HuH-7 (cell line): Measurements from ENCODE around the gene CDK5RAP2.
A peak's percentile ranks its signal among the peaks of the same experiment; 100 is the strongest.

Source experiments
- DNase-seq: peaks from one replicate; pipeline ENCODE4 v3.0.0; 2011; ENCODE audit warnings: low spot score

The CDK5RAP2 gene

GRCh38 chr9:120398286-120398685 lies 181.7 kb downstream of the CDK5RAP2 start:
- no peak for DNase-seq

DNA sequence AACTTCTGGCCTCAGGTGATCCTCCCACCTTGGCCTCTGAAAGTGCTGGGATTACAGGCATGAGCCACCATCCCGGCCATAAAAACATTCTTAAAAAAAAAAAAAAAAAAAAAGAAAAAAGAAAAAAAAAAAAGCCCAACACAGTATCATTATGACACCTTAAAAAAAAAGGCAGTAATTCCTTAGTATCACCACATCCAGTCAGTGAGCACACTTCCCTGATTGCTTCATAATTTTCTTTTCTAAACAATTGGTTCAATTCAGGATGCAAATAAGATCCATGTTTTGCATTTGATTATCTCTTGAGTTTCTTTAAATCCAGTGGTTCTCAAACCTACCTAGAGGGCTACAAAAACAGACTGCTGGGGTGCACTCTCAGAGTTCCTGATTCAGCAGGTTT lies 182.5 kb downstream of the CDK5RAP2 start:
- DNase-seq: no peak

DNA sequence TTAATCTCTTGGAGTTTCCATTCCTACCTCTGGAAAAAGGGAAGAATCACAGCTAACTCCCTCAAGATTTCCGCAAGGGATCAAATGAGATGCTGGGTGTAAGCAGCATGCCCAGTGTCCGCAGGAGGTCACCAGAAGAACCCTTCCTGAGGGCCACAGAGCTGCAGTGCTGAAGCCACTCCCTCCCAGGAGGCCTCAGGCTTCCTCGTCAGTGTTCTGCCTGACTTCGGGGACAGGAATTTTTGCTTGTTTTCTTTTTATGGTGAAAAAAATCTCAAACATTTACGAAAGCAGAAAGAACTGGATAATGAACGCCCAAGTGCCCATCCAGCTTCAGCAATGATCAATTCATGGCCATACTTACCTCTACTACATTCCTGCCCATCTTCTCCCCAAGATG lies 183.0 kb downstream of the CDK5RAP2 start:
- no peak for DNase-seq

- no peak for DNase-seq
Measured at GRCh38 chr9:120396418-120396817, 183.5 kb downstream of the CDK5RAP2 start.

- DNase-seq: no peak
Measured at GRCh38 chr9:120395376-120395775, 184.6 kb downstream of the CDK5RAP2 start.

GRCh38 chr9:120394058-120394669 lies 185.8 kb downstream of the CDK5RAP2 start:
- DNase-seq: no peak

DNA sequence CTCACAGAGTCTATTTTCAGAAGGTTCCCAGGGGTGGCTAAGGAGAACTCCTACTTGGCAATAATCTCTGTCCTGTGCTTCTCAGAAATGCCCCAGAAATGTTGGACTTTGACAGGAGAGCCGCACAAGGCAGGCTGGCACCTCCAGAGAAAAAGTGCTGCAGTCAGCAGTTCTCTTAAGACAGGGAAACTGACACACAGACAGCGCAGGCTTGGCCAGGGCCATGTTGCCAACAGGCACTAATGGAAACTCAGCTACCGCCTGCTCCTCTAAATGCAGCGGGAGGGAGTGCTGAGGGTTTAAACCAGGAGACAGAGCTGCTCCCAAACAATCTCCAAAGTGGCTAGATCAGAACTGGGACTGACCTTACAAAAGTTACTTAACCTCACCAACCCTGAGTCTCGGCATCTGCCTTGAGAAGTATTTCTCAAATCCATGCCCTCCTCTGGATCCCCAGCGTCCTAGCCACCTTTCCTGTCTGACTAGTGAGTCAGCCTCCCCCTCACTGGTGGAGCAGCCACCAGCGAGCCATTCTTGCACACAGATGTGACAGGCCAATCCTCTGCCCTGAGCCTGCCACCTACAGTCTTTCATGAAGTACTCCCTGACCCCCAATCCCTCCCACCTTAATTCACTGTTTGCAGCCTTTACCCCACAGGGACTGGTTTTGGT lies 186.4 kb downstream of the CDK5RAP2 start:
- DNase-seq: no peak

DNA sequence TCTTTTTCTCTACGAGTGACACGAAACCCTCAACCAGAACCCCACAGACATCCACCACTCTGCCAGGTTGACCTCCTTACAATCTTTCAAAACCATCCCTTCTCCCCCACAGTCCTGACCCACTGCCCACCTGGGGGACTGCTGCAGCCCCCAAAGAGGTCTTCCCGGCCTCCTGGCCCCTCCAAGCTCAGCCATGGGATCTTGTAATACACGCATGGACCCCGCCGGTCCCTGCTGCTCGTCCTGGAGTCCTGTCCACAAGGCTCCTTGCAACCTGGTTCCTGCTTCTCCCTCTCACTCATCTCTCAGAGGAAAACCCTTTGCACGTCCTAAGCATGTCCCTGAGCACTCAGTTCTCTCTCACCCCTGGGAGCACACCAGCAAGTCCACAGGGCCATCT lies 187.3 kb downstream of the CDK5RAP2 start:
- DNase-seq: no peak

GRCh38 chr9:120392245-120392644 lies 187.7 kb downstream of the CDK5RAP2 start:
- no peak for DNase-seq

DNA sequence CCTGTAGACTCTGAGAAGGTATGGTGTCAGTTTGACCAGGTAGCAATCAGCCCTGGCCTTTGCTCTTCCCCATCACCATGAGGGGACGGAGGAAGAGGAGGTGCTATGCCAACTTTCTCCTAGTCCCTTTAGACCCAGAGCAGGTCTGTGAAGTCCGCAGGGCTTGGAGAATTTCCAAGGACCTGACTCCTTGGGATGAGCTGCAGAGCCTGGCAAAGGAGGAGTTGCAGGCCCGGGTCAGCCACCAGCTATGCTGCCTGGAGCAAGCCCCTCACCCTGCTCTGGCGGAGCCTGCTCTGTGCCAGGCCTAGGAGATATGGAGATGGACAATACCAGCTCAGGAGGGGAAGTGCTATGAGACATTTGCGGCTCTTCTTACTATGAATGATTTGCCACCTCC lies 188.3 kb downstream of the CDK5RAP2 start:
- no peak for DNase-seq

- no peak for DNase-seq
Measured at GRCh38 chr9:120390637-120391190, 189.3 kb downstream of the CDK5RAP2 start.

- no peak for DNase-seq
Measured at GRCh38 chr9:120389867-120390266, 190.1 kb downstream of the CDK5RAP2 start.

- DNase-seq: no peak
Measured at GRCh38 chr9:120389300-120389699, 190.7 kb downstream of the CDK5RAP2 start.

DNA sequence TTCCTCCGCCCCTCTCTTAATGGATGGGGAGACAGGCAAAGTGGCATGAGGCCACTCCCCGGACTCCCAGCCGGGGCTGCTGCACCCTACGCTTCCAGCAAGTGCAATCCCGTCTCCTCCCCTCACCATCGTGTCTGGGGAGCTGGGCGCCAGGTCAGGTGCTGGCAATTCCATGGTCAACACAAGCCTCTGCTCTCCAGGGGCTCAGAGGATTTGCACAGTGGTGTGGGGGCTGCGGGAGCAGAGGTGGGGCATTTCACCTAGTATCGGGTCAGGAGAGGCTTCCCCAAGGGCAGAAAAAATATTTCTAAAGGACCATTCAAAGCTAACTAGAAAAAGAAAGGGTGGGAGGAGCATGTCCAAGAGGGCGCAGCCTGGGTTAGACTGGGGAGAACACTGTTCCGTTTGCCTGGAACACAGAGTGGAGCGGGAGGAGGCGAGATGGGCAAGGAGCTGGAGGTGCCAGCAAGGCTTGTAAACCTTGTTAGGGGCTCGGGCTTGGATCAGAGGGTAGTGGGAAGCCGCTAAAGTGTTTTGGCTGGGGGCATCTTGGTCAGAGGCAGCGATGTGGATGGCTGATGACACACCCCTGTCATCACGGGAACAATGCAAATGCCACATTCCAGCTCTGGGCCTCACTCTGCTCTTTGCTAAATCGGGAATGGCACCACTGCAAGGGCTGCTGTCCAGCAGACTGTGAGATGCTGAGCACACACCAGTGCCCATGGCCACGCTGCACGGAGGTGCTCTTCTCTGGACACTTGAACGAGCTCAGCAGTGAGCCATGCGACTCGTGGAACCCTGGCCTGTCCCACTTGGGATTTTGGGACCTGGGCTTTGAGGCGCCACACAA lies 191.7 kb downstream of the CDK5RAP2 start:
- DNase-seq: no peak

- DNase-seq: peak; percentile 48
Measured at GRCh38 chr9:120387257-120388002, 192.5 kb downstream of the CDK5RAP2 start.

DNA sequence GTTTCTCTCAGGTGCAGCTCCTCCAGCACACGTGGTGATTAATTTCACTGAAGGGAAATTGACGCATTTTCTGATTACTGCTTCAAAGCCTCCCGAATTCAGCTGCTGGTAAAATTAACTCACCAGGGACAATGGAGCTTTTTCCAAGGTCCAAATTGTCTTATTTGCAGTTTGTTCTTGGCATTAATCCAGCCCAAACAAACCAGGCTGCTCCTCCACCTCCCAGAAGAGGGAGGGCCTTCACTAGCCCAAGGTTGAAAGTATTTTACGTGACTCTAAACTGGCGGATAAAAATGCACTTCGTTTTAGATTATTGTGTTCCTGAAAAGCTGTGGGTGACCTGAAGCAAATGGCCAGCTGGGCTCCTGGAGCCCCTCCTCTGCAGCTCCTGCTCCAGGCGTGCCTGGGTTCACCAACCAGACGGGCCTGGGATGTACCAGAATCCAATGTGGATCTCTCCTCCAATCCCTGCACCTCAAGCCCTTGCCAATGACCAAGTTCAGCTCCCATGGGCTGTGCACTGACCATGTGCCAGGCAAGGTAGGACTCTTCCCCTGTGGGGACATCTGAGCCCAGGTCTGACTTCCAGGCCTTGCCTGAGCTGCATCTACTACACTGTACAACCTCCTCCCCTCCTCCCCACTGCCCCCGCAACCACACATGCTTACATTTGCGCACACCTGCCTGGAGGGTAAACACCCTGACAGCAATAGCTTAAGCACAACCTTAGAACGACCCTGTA lies 193.4 kb downstream of the CDK5RAP2 start:
- peak; percentile 40 for DNase-seq

DNA sequence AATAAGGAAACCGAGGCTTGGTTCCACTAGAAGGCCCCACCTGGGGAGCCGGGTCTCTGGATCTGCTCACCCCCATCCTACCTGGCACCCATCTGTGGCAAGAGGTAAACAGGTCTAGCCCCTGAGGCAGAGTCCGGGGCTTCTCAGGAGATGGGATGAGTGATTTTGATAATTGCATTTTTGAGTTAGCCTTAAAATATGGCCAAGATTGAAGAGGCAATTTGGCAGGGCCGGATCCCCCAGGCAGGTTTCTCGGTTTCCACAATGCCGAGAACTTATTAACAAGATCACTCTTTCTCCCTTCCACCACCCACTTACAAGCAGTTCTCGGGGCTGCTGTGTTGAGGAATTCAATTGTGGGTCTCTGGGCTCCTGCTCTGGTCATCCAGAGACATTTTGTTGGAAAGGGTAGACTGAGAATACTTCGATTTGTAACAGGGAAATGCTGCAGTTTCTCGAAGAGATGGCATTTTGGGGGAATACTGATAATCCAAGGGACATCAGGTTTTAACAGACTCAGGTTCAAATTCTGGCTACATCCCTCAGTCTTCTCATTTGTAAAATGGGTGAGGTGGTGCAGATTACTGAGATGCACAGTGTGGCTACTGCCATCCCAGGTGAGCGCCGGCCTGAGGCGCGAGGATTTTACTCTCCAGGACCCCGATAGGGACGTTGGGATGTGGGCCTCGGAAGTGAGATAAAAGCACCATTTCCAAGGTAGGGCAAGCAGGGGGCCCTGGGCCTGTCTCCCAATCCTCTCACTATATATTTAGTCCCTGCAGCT lies 194.2 kb downstream of the CDK5RAP2 start:
- no peak for DNase-seq

DNA sequence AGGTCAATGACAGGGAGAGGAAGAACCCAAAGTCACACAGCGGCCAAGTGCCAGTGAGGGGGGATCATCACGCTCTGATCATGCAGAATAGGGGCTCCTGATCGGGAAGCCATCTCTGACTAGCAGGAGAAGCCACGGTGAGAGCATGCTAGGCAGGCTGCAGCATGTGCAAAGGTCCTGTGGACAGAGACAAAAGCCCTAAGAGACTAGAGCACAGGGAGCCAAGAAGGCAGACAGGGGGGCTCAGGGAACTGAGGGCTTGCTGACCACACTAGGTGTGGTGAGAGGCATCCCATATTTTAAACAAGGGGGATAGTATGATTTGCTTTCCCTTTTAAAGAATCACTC lies 195.1 kb downstream of the CDK5RAP2 start:
- DNase-seq: no peak

- peak; percentile 63 for DNase-seq
Measured at GRCh38 chr9:120383999-120384924, 195.7 kb downstream of the CDK5RAP2 start.

- DNase-seq: no peak
Measured at GRCh38 chr9:120383611-120383998, 196.4 kb downstream of the CDK5RAP2 start.
